22Rv1 (cell line): Measurements from ENCODE around the gene LCE3E.

Experiments used
- CTCF ChIP-seq: fragments of 450-650 bp; IDR thresholded peaks from 2 replicates; pipeline ENCODE4 v1.5.1; 2017; ENCODE audit warnings: mild to moderate bottlenecking
- ZFX ChIP-seq: fragments of 450-650 bp; IDR thresholded peaks from 2 replicates; pipeline ENCODE4 v1.6.1; 2017; ENCODE audit warnings: antibody characterized with exemption, borderline replicate concordance

DNA sequence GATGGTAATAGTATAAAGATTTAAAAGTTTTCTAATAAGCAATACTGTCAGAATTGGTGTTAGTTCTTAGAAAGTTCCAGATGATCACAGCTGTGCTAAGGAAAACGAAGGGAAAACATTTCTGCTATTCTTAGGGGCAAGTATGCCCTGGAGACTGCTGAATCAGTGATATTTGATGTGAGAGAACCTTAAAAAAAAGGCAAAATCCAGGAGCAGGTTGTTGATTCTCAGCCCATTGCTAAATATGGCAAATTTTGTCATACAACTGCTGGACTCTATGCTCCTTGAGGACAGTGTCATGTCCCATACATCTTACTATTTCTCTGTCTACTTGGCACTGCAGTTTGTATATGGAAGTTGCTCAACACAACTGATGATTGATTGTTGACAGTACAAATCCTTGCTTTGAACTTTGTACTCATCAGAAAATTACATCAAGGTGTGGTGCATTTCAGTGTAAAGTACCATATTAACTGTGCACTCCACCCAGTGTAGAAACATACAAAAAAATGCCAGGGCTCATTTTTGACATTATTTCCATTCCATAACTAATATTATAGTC is 41.4 kb downstream of the LCE3E start:
- TF ChIP-seq CTCF (no peak), ZFX (no peak)
